Suprapubic skin (tissue), 4 donors: Measurements from ENCODE around the gene DACH2. TPM values are rescaled to one million over a fixed set of nuclear protein-coding genes. Genes with fewer than 3 reads are reported as not detected.

Experiments used
- DNase-seq, 2 donors: peaks; one replicate each; pipeline ENCODE4 v3.0.0-alpha.2; 2019; ENCODE audit warnings: low spot score in 2 of 2
- H3K27ac ChIP-seq: fragments of 200-600 bp; sonication (generic); one replicate; pipeline ENCODE4 v1.5.1; 2019
- H3K27me3 ChIP-seq: fragments of 200-600 bp; sonication (generic); one replicate; pipeline ENCODE4 v1.5.1; 2019
- H3K36me3 ChIP-seq: fragments of 200-600 bp; sonication (generic); one replicate; pipeline ENCODE4 v1.5.1; 2019
- H3K4me1 ChIP-seq: fragments of 200-600 bp; sonication (generic); one replicate; pipeline ENCODE4 v1.5.1; 2019
- H3K4me3 ChIP-seq: fragments of 200-600 bp; sonication (generic); one replicate; pipeline ENCODE4 v1.5.1; 2019; ENCODE audit warnings: mild to moderate bottlenecking
- H3K9me3 ChIP-seq: fragments of 200-600 bp; sonication (generic); one replicate; pipeline ENCODE4 v1.5.1; 2019
- EP300 ChIP-seq: sonication (generic); formaldehyde crosslinking; IDR thresholded peaks from one replicate; pipeline ENCODE4 v1.6.1; 2017; ENCODE audit warnings: antibody characterized with exemption
- POLR2A ChIP-seq, 2 donors: fragments of 450-650 bp; IDR thresholded peaks; one replicate each; pipeline ENCODE4 v1.6.1; 2017; ENCODE audit warnings: antibody characterized with exemption in 2 of 2, mild to moderate bottlenecking in 2 of 2, moderate library complexity in 2 of 2
- POLR2AphosphoS5 ChIP-seq, 3 donors: sonication (generic); formaldehyde crosslinking; IDR thresholded peaks; one replicate each; pipeline ENCODE4 v1.6.1; 2017; ENCODE audit warnings: antibody characterized with exemption in 3 of 3
- WGBS: methylation state at CpG from one replicate; pipeline ENCODE4 v1.1.5; 2018; 5-methylcytosine and 5-hydroxymethylcytosine counted together
- total RNA-seq, 4 donors: library from RNA; depleted of rRNA; stranded (reverse); fragments of >200 nt; gene quantifications; one replicate each; pipeline ENCODE4 v1.1.0, GENCODE V29; 2016
- TF ChIP-seq, protein P1 (sequence below), 2 donors: fragments of 200-600 bp in 1 of 2; fragments of 450-650 bp in 1 of 2; sonication (generic) in 1 of 2; IDR thresholded peaks; one replicate each; pipeline ENCODE4 v1.5.1; 2016 to 2019; ENCODE audit warnings: antibody characterized with exemption in 2 of 2, mild to moderate bottlenecking in 1 of 2, moderate library complexity in 1 of 2

DACH2 gene
- total RNA-seq, 4 donors from 2014 or later = 0.25 to 0.32 TPM; not detected in 2

DNA sequence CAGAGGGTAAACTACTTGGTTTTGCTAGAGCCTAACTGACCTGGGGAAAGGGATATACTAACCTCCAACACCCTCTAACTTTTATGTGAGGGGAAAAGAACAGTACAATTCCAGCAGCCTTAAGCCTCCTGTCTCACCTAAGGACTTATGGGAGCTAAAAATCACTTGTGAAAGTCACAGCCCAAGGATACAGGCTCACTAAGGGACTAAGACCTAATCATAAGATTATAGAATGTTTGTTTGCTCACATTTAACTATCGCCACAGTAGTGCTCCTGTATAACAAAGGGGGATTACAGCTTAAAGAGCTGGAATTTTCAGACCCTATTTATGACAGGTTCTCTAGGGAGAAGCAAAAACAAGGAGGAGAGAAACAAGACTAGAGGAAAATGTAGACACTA, 548.7 kb downstream of the DACH2 start:
- DNase-seq = no peak
- Histone ChIP-seq H3K27ac (no peak overlapping the region), H3K4me1 (no peaks in the 10 kb centered on the region), H3K4me3 (no peak overlapping the region), H3K36me3 (no peaks in the 10 kb centered on the region), H3K27me3 (no peaks in the 10 kb centered on the region), H3K9me3 (no peaks in the 10 kb centered on the region)
- TF ChIP-seq EP300 (no peak), POLR2AphosphoS5 (IDR thresholded peaks at IDR 0.05) (no peak), POLR2A (IDR thresholded peaks at IDR 0.05) (no peak)
- TF ChIP-seq, protein P1, sequence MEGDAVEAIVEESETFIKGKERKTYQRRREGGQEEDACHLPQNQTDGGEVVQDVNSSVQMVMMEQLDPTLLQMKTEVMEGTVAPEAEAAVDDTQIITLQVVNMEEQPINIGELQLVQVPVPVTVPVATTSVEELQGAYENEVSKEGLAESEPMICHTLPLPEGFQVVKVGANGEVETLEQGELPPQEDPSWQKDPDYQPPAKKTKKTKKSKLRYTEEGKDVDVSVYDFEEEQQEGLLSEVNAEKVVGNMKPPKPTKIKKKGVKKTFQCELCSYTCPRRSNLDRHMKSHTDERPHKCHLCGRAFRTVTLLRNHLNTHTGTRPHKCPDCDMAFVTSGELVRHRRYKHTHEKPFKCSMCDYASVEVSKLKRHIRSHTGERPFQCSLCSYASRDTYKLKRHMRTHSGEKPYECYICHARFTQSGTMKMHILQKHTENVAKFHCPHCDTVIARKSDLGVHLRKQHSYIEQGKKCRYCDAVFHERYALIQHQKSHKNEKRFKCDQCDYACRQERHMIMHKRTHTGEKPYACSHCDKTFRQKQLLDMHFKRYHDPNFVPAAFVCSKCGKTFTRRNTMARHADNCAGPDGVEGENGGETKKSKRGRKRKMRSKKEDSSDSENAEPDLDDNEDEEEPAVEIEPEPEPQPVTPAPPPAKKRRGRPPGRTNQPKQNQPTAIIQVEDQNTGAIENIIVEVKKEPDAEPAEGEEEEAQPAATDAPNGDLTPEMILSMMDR (IDR thresholded peaks at IDR 0.05) = no peak
- WGBS = 87% methylated on average over 1 of the region's 1 CpG

DNA sequence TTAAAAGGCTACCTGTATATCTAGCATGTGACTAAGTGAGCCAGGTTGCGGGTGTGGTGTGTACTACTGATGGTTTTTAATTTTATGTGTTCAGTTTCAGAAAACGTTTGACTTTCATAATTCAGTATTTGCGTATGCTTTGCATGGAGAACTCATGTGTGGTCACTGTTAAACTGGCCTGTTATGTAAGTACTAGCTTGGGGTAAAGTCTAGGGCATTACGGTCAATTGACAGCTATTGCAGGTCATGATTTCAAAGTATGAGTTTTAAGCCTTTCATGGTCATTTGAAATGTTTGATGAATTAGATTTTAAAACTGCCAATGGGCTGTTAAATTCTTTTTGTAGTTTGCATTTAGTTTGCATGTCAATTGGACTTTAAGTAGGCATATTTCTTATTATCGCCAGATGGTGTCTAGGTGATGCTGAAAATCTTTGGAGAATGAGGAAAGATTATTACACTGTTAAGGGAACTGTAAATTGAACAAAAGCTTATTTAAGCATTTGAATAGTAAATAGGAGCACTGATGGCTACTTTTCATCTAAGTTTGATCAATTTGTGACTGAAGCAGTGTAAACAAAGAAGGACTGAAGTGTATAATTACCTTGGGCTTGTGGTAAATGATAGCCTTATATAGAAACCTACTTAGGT, 563.4 kb downstream of the DACH2 start:
- Histone ChIP-seq H3K4me1 (no peaks in the 10 kb centered on the region), H3K27ac (no peak overlapping the region), H3K4me3 (no peak overlapping the region), H3K27me3 (no peaks in the 10 kb centered on the region), H3K9me3 (no peaks in the 10 kb centered on the region), H3K36me3 (no peaks in the 10 kb centered on the region)
- TF ChIP-seq EP300 (no peak), POLR2A (IDR thresholded peaks at IDR 0.05) (no peak), POLR2AphosphoS5 (IDR thresholded peaks at IDR 0.05) (no peak)
- TF ChIP-seq, protein P1 (IDR thresholded peaks at IDR 0.05) = no peak
- 74% methylated on average over 5 of the region's 5 CpGs for WGBS
- no peak for DNase-seq

DNA sequence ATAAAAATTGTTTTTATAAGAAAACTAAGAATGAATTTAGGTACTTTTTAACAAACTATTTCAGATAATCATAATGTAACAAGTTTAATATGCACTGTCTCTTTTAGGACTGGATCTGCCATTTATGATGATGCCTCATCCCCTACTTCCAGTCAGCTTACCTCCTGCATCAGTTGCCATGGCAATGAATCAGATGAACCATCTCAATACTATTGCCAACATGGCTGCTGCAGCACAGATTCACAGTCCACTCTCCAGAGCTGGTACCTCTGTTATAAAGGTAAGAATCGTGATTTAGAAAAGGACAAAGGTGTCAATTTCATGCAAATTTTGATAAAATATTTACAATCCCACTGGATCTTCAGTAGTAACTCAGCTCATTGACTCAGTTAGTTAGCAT, 566.2 kb downstream of the DACH2 start:
- Histone ChIP-seq H3K27ac (no peak overlapping the region), H3K9me3 (no peaks in the 10 kb centered on the region), H3K36me3 (no peaks in the 10 kb centered on the region), H3K4me1 (no peaks in the 10 kb centered on the region), H3K27me3 (no peaks in the 10 kb centered on the region), H3K4me3 (no peak overlapping the region)
- no peak for DNase-seq
- TF ChIP-seq POLR2AphosphoS5 (IDR thresholded peaks at IDR 0.05) = no peak
- WGBS = 52% methylated on average over 1 of the region's 1 CpG

DNA sequence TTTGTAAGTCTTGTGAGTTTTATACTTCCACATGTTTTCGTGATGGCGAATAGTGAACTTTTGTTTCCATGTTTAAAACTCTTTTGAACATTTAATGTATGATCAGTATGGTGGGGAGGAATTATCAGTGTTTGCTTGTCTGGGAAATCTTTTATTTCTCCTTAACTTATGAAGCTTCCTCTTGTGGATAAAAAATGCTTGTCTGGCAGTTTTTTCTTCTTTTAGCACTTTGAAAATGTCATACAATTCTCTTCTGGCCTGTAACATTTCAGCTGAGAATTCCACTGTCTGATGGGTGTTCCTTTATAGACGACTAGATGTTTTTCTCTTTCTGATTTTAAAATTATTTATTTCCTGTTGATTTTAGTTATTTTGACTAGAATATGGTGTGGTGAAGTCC, 576.0 kb downstream of the DACH2 start:
- WGBS = 71% methylated on average over 3 of the region's 3 CpGs
- H3K27ac ChIP-seq = no peak overlapping the region
- no peak overlapping the region for H3K4me3 ChIP-seq
- H3K27me3 ChIP-seq = no peaks in the 10 kb centered on the region
- H3K4me1 ChIP-seq = no peaks in the 10 kb centered on the region
- DNase-seq = no peak
- no peaks in the 10 kb centered on the region for H3K36me3 ChIP-seq
- TF ChIP-seq POLR2AphosphoS5 (IDR thresholded peaks at IDR 0.05) (no peak), EP300 (no peak), POLR2A (IDR thresholded peaks at IDR 0.05) (no peak)
- TF ChIP-seq, protein P1 (IDR thresholded peaks at IDR 0.05) = no peak
- no peaks in the 10 kb centered on the region for H3K9me3 ChIP-seq

DNA sequence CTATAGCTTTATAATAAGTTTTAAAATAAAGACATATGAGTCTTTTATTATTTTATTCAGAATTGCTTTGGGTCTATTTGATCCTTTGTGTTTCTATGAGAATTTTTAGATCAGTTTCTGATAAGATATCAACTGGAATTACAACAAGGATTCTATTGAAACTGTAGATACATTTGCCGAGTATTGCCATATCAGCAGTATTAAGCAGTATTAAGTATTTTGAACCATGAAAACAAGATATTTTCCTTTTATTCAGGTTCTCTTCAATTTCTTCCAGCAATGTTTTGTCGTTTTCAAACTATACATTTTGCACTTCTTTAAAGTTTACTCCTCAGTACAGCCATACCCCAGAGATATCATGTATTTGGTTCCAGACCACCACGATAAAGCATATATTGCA, 598.8 kb downstream of the DACH2 start:
- no peaks in the 10 kb centered on the region for H3K27me3 ChIP-seq
- WGBS = 73% methylated on average over 3 of the region's 3 CpGs
- H3K4me1 ChIP-seq = no peaks in the 10 kb centered on the region
- TF ChIP-seq POLR2A (IDR thresholded peaks at IDR 0.05) (no peak), EP300 (no peak), POLR2AphosphoS5 (IDR thresholded peaks at IDR 0.05) (no peak)
- TF ChIP-seq, protein P1 (IDR thresholded peaks at IDR 0.05) = no peak
- no peak for DNase-seq
- H3K27ac ChIP-seq = no peak overlapping the region
- H3K9me3 ChIP-seq = no peaks in the 10 kb centered on the region
- no peaks in the 10 kb centered on the region for H3K36me3 ChIP-seq
- H3K4me3 ChIP-seq = no peak overlapping the region

DNA sequence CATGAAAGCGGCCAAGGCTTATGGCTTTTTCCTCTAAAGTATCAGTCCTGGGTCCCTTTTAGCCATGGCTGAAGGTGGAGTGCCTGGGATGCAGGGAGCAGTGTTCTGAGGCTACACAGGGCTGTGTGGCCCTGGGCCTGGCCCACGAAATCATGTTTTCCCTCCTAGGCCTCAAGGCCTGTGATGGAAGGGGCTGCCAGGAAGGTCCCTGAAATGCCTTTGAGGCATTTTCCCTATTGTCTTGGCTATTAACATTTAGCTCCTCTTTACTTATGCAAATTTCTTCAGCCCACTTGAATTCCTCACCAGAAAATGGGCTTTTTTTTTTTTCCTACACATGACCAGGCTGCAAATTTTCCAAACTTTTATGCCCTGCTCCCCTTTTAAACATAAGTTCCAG, 657.0 kb downstream of the DACH2 start:
- Histone ChIP-seq H3K36me3 (no peaks in the 10 kb centered on the region), H3K4me1 (no peaks in the 10 kb centered on the region), H3K4me3 (no peak overlapping the region), H3K27ac (no peak overlapping the region), H3K9me3 (no peaks in the 10 kb centered on the region), H3K27me3 (no peaks in the 10 kb centered on the region)
- TF ChIP-seq POLR2AphosphoS5 (IDR thresholded peaks at IDR 0.05) = no peak
- TF ChIP-seq, protein P1 (IDR thresholded peaks at IDR 0.05) = no peak
- TF ChIP-seq EP300 = no peak
- no peak for TF ChIP-seq POLR2A (IDR thresholded peaks at IDR 0.05)
- WGBS = 83% methylated on average over 2 of the region's 2 CpGs
- no peak for DNase-seq
